ENCODE results near the gene SIRT7. TPM values are rescaled to one million over a fixed set of nuclear protein-coding genes. Genes with fewer than 3 reads are reported as not detected.

SIRT7 gene
- total and polyA plus RNA-seq, 2 donors (not counting 3 experiments of a cell fraction or from before 2014, with no cell fraction given): 11.6 to 28.8 TPM

GRCh38 chr17:81928544-81929252 lies 10.7 kb upstream of the SIRT7 start:
- Histone ChIP-seq H4K20me1 (replicated peaks; ENCODE audit: control insufficient read depth, extremely low read depth, insufficient read depth, low read length) (no peaks in the 10 kb centered on the region), H3K9me1 (replicated peaks; ENCODE audit: control insufficient read depth, extremely low read depth, insufficient read depth, low read length) (no peaks in the 10 kb centered on the region), H3K4me1 (ENCODE audit: control insufficient read depth, extremely low read depth, insufficient read depth, low read length) (peaks cover 12% of the 10 kb centered on the region), H3K9ac (replicated peaks; ENCODE audit: extremely low read depth, insufficient read depth, low read length) (no peak overlapping the region), H3K27me3 (ENCODE audit: control insufficient read depth in 2 of 2, insufficient read depth in 2 of 2, low read length in 2 of 2) (no peaks in the 10 kb centered on the region), H3K36me3 (ENCODE audit: control insufficient read depth in 2 of 2, extremely low read depth in 1 of 2, insufficient read depth in 2 of 2, low read length in 2 of 2) (peaks cover 0 to 3% of the 10 kb centered on the region in 2 experiments), H3K4me3 (replicated peaks in 1 of 3; ENCODE audit: insufficient read depth in 1 of 3, low read depth in 1 of 3, low read length in 3 of 3) (peak overlapping the region in 2 of 3 experiments; percentile 11 to 64), H3K9me3 (replicated peaks; ENCODE audit: control insufficient read depth, insufficient read depth, low read length) (no peaks in the 10 kb centered on the region), H3K79me2 (ENCODE audit: control insufficient read depth, insufficient read depth, low read length) (peaks cover 33% of the 10 kb centered on the region), H3K27ac (ENCODE audit: insufficient read depth, low read depth, low read length) (no peak overlapping the region), H2AFZ (ENCODE audit: low read depth, low read length) (peak overlapping the region; percentile 66), H3K4me2 (ENCODE audit: insufficient read depth, low read length) (peak overlapping the region; percentile 52)
- intact Hi-C loops (cut with micrococcal nuclease) (loop anchor here (5.0 kb wide), 1 partner anchor 74 kb away; no protein-coding TSS in a partner anchor), dilution Hi-C loops (cut with MboI; ENCODE audit: extremely low pct_ligation_motif_present, low sequenced_read_pairs) (no loop called here)
- CTCF ChIA-PET: interaction anchor here (0.6 to 3.0 kb wide), 12 partner anchors 8 to 307 kb away, joined by 3 to 24 read pairs (median 4); partner anchors contain the start of genes NOTUM, PCYT2 and PYCR1
- no peak for TF ChIP-seq FOS (IDR thresholded peaks at IDR 0.05; ENCODE audit: borderline replicate concordance, insufficient read depth, low read length)
- TF ChIP-seq POLR2A (IDR thresholded peaks at IDR 0.05; ENCODE audit: low read depth, low read length): no peak
- TF ChIP-seq MYC (IDR thresholded peaks at IDR 0.05; ENCODE audit: low read depth, low read length): no peak
- no peak for TF ChIP-seq GATA2 (IDR thresholded peaks at IDR 0.05; ENCODE audit: insufficient read depth, insufficient read length, low read depth, low read length)
- TF ChIP-seq JUN (IDR thresholded peaks at IDR 0.05; ENCODE audit: borderline replicate concordance, insufficient read depth, insufficient read length, low read depth): no peak
- FAIRE-seq (no peak), DNase-seq (ENCODE audit: low read depth, low spot score) (no peak)
- no TSS peak for BruUV-seq (replicated peaks)
- POLR2A ChIA-PET: no interaction called here
